Stimulated activated CD4-positive, alpha-beta T cell treated with anti-CD3 and anti-CD28 coated beads, Interleukin-12 subunit alpha, Interleukin-12 subunit beta, amount 100 ng/mL, for 48 hours (primary cell): ENCODE results near the gene PCCA.
"Not testable (repeated sequence)": the region's sequence is repeated elsewhere in the genome, so short reads cannot be mapped to it uniquely, and the experiment has no call there.

Source experiments
- DNase-seq, 3 donors: peaks; one replicate each; pipeline ENCODE4 v3.0.0-alpha.2; 2020; ENCODE audit warnings: low read depth in 2 of 3, low spot score in 1 of 3

PCCA gene

GRCh38 chr13:100182900-100183490, 94.1 kb downstream of the PCCA start:
- DNase-seq: no peak

GRCh38 chr13:100184095-100184494, 95.2 kb downstream of the PCCA start:
- DNase-seq: no peak

- DNase-seq: no peak
Observed at GRCh38 chr13:100195568-100195967, 106.7 kb downstream of the PCCA start.

GRCh38 chr13:100196375-100196774, 107.5 kb downstream of the PCCA start:
- no peak for DNase-seq

- no peak for DNase-seq
Observed at GRCh38 chr13:100197116-100197515, 108.2 kb downstream of the PCCA start.

- no peak for DNase-seq
Observed at GRCh38 chr13:100197591-100198365, 108.9 kb downstream of the PCCA start.

GRCh38 chr13:100203696-100204367, 114.9 kb downstream of the PCCA start:
- DNase-seq: no peak

- no peak for DNase-seq
Observed at GRCh38 chr13:100208002-100208401, 119.1 kb downstream of the PCCA start.

- DNase-seq: no peak
Observed at GRCh38 chr13:100208626-100209025, 119.7 kb downstream of the PCCA start.

- DNase-seq: no peak
Observed at GRCh38 chr13:100209857-100210825, 121.2 kb downstream of the PCCA start.

GRCh38 chr13:100211016-100211710, 122.3 kb downstream of the PCCA start:
- DNase-seq: no peak

GRCh38 chr13:100212904-100213553, 124.1 kb downstream of the PCCA start:
- DNase-seq: no peak

GRCh38 chr13:100213576-100213975, 124.7 kb downstream of the PCCA start:
- no peak for DNase-seq

- DNase-seq: no peak
Observed at GRCh38 chr13:100214886-100215285, 126.0 kb downstream of the PCCA start.

- DNase-seq: no peak
Observed at GRCh38 chr13:100221166-100221565, 132.3 kb downstream of the PCCA start.

- not testable (repeated sequence) for DNase-seq
Observed at GRCh38 chr13:100223966-100224530, 135.2 kb downstream of the PCCA start.

GRCh38 chr13:100229603-100230002, 140.7 kb downstream of the PCCA start:
- no peak for DNase-seq

- DNase-seq: no peak
Observed at GRCh38 chr13:100230769-100231149, 141.9 kb downstream of the PCCA start.

GRCh38 chr13:100231176-100231575, 142.3 kb downstream of the PCCA start:
- no peak for DNase-seq

GRCh38 chr13:100234006-100234405, 145.1 kb downstream of the PCCA start:
- DNase-seq: no peak
